Astrocyte (in vitro differentiated cells and primary cell): Measurements from ENCODE around the gene TP53AIP1. TPM values are rescaled to one million over a fixed set of nuclear protein-coding genes. Genes with fewer than 3 reads are reported as not detected.

Source experiments
- DNase-seq: peaks from one replicate; pipeline ENCODE4 v3.0.0-alpha.2; 2010; ENCODE audit warnings: low read depth
- FAIRE-seq: peaks from 2 replicates; lab custom pipeline; 2011; peaks lifted over from hg19 to GRCh38; lab: Jason Lieb, UNC
- H2AFZ ChIP-seq: 2 replicates; pipeline ENCODE4 v1.6.0; 2012; ENCODE audit warnings: low read depth, low read length, inconsistent platforms
- H3K27ac ChIP-seq: 2 replicates; pipeline ENCODE4 v1.5.1; 2011; ENCODE audit warnings: low read depth, low read length, inconsistent platforms
- H3K27me3 ChIP-seq: 2 replicates; pipeline ENCODE4 v1.6.0; 2011; ENCODE audit warnings: low read length, inconsistent platforms; ENCODE audit not compliant: insufficient read depth
- H3K36me3 ChIP-seq: 2 replicates; pipeline ENCODE4 v1.5.1; 2011; ENCODE audit warnings: low read length, inconsistent platforms; ENCODE audit not compliant: insufficient read depth
- H3K4me1 ChIP-seq: 2 replicates; pipeline ENCODE4 v1.5.1; 2011; ENCODE audit warnings: low read length, inconsistent platforms; ENCODE audit not compliant: insufficient read depth
- H3K4me2 ChIP-seq: 2 replicates; pipeline ENCODE4 v1.6.0; 2012; ENCODE audit warnings: low read length, inconsistent platforms
- H3K4me3 ChIP-seq: 2 replicates; pipeline ENCODE4 v1.5.1; 2011; ENCODE audit warnings: low read depth, mild to moderate bottlenecking, low read length, inconsistent platforms; ENCODE audit not compliant: insufficient read depth
- H3K79me2 ChIP-seq: 2 replicates; pipeline ENCODE4 v1.6.0; 2012; ENCODE audit warnings: mild to moderate bottlenecking, low read length, inconsistent platforms; ENCODE audit not compliant: insufficient read depth
- H3K9ac ChIP-seq: 2 replicates; pipeline ENCODE4 v1.6.0; 2012; ENCODE audit warnings: mild to moderate bottlenecking, low read length, inconsistent platforms
- H3K9me3 ChIP-seq: 2 replicates; pipeline ENCODE4 v1.5.1; 2012; ENCODE audit warnings: low read depth, mild to moderate bottlenecking, low read length, inconsistent platforms; ENCODE audit not compliant: insufficient read depth
- H4K20me1 ChIP-seq: 2 replicates; pipeline ENCODE4 v1.6.0; 2012; ENCODE audit warnings: low read length, inconsistent platforms; ENCODE audit not compliant: insufficient read depth
- H3K27ac Mint-ChIP-seq: one replicate; pipeline ENCODE4 v1.8.0; 2021; ENCODE audit warnings: mild to moderate bottlenecking, mixed read lengths; ENCODE audit not compliant: unreplicated experiment
- H3K27me3 Mint-ChIP-seq: one replicate; pipeline ENCODE4 v1.8.0; 2021; ENCODE audit warnings: low read depth, mixed read lengths; ENCODE audit not compliant: unreplicated experiment
- H3K36me3 Mint-ChIP-seq: one replicate; pipeline ENCODE4 v1.8.0; 2021; ENCODE audit warnings: low read depth, mixed read lengths; ENCODE audit not compliant: unreplicated experiment
- H3K4me1 Mint-ChIP-seq: one replicate; pipeline ENCODE4 v1.8.0; 2021; ENCODE audit warnings: low read depth, mixed read lengths; ENCODE audit not compliant: unreplicated experiment
- H3K4me3 Mint-ChIP-seq: one replicate; pipeline ENCODE4 v1.8.0; 2021; ENCODE audit warnings: mild to moderate bottlenecking, moderate library complexity, mixed read lengths; ENCODE audit not compliant: unreplicated experiment
- H3K9me3 Mint-ChIP-seq: one replicate; pipeline ENCODE4 v1.8.0; 2021; ENCODE audit warnings: mild to moderate bottlenecking, mixed read lengths; ENCODE audit not compliant: unreplicated experiment
- CTCF ChIP-seq: IDR thresholded peaks from 2 replicates; pipeline ENCODE4 v1.5.1; 2011; ENCODE audit warnings: low read depth, mild to moderate bottlenecking, inconsistent platforms, low read length, moderate library complexity; ENCODE audit not compliant: insufficient read depth
- EZH2 ChIP-seq: IDR thresholded peaks from 2 replicates; pipeline ENCODE4 v1.6.1; 2012; ENCODE audit warnings: mild to moderate bottlenecking, low read length, inconsistent platforms; ENCODE audit not compliant: insufficient read depth
- total RNA-seq: library from RNA; stranded (reverse); gene quantifications from 2 replicates; pipeline ENCODE4 v1.2.1, GENCODE V29; 2021

TP53AIP1 gene
- total RNA-seq, 1 donor from 2014 or later, result 0.20 TPM

- Mint-ChIP-seq H3K36me3 (no peaks in the 10 kb centered on the region), H3K4me3 (no peak overlapping the region), H3K9me3 (peaks cover 4% of the 10 kb centered on the region), H3K27me3 (peaks cover 49% of the 10 kb centered on the region), H3K27ac (no peak overlapping the region), H3K4me1 (peaks cover 11% of the 10 kb centered on the region)
- H3K9me3 ChIP-seq, result no peaks in the 10 kb centered on the region
- no peak overlapping the region for H3K4me3 ChIP-seq
- H4K20me1 ChIP-seq, result no peaks in the 10 kb centered on the region
- no peak for TF ChIP-seq EZH2
- TF ChIP-seq CTCF, result no peak
- H3K4me2 ChIP-seq, result no peak overlapping the region
- no peak overlapping the region for H3K27ac ChIP-seq
- DNase-seq, result no peak
- FAIRE-seq, result no peak
- H2AFZ ChIP-seq, result no peak overlapping the region
- peaks cover 10% of the 10 kb centered on the region for H3K27me3 ChIP-seq
- H3K79me2 ChIP-seq, result no peaks in the 10 kb centered on the region
- H3K9ac ChIP-seq, result no peak overlapping the region
- H3K4me1 ChIP-seq, result no peaks in the 10 kb centered on the region
- no peaks in the 10 kb centered on the region for H3K36me3 ChIP-seq
Measured at GRCh38 chr11:128940156-128940555, 2.5 kb downstream of the TP53AIP1 start.

- Mint-ChIP-seq H3K36me3 (no peaks in the 10 kb centered on the region), H3K9me3 (peaks cover 4% of the 10 kb centered on the region), H3K27ac (no peak overlapping the region), H3K4me1 (peaks cover 11% of the 10 kb centered on the region), H3K27me3 (peaks cover 45% of the 10 kb centered on the region), H3K4me3 (no peak overlapping the region)
- TF ChIP-seq EZH2 (no peak), CTCF (no peak)
- H3K9ac ChIP-seq, result no peak overlapping the region
- H3K4me2 ChIP-seq, result no peak overlapping the region
- H3K4me1 ChIP-seq, result no peaks in the 10 kb centered on the region
- no peaks in the 10 kb centered on the region for H4K20me1 ChIP-seq
- no peaks in the 10 kb centered on the region for H3K79me2 ChIP-seq
- no peaks in the 10 kb centered on the region for H3K9me3 ChIP-seq
- H2AFZ ChIP-seq, result no peak overlapping the region
- FAIRE-seq (no peak), DNase-seq (no peak)
- no peaks in the 10 kb centered on the region for H3K36me3 ChIP-seq
- H3K27ac ChIP-seq, result no peak overlapping the region
- peaks cover 10% of the 10 kb centered on the region for H3K27me3 ChIP-seq
- no peak overlapping the region for H3K4me3 ChIP-seq
Measured at GRCh38 chr11:128939591-128939990, 3.1 kb downstream of the TP53AIP1 start.

- no peaks in the 10 kb centered on the region for H4K20me1 ChIP-seq
- H3K27ac Mint-ChIP-seq, result no peak overlapping the region
- DNase-seq (no peak), FAIRE-seq (no peak)
- peaks cover 14% of the 10 kb centered on the region for H3K4me1 Mint-ChIP-seq
- H2AFZ ChIP-seq, result no peak overlapping the region
- no peaks in the 10 kb centered on the region for H3K79me2 ChIP-seq
- no peak for TF ChIP-seq CTCF
- no peak for TF ChIP-seq EZH2
- H3K4me3 Mint-ChIP-seq, result no peak overlapping the region
- H3K36me3 ChIP-seq, result no peaks in the 10 kb centered on the region
- no peaks in the 10 kb centered on the region for H3K36me3 Mint-ChIP-seq
- H3K27me3 Mint-ChIP-seq, result peaks cover 37% of the 10 kb centered on the region
- H3K4me1 ChIP-seq, result no peaks in the 10 kb centered on the region
- H3K9me3 ChIP-seq, result no peaks in the 10 kb centered on the region
- no peak overlapping the region for H3K27ac ChIP-seq
- H3K27me3 ChIP-seq, result peaks cover 7% of the 10 kb centered on the region
- H3K9me3 Mint-ChIP-seq, result no peaks in the 10 kb centered on the region
- no peak overlapping the region for H3K4me3 ChIP-seq
- H3K4me2 ChIP-seq, result no peak overlapping the region
- H3K9ac ChIP-seq, result no peak overlapping the region
Measured at GRCh38 chr11:128938156-128938885, 4.3 kb downstream of the TP53AIP1 start.
